ENCODE data around the gene DRG2.

Gene DRG2

GRCh38 chr17:18116078-18116477 lies 28.3 kb downstream of the DRG2 start:
- no peak for DNase-seq (ENCODE audit: low read depth in 2 of 2)

GRCh38 chr17:18117533-18117932 lies 29.8 kb downstream of the DRG2 start:
- no peak for DNase-seq (ENCODE audit: low read depth in 2 of 2)

- DNase-seq (ENCODE audit: low read depth in 2 of 2): no peak
These were observed 30.5 kb downstream of the DRG2 start for GRCh38 chr17:18117982-18118975.

- no peak for DNase-seq (ENCODE audit: low read depth in 2 of 2)
These were observed 31.5 kb downstream of the DRG2 start for GRCh38 chr17:18119166-18119745.

GRCh38 chr17:18119938-18120337 lies 32.2 kb downstream of the DRG2 start:
- DNase-seq (ENCODE audit: low read depth in 2 of 2): no peak

- DNase-seq (ENCODE audit: low read depth in 2 of 2): no peak
These were observed 32.8 kb downstream of the DRG2 start for GRCh38 chr17:18120461-18121017.

- no peak for DNase-seq (ENCODE audit: low read depth in 2 of 2)
These were observed 33.6 kb downstream of the DRG2 start for GRCh38 chr17:18121144-18121910.

GRCh38 chr17:18122990-18123753 lies 35.4 kb downstream of the DRG2 start:
- no peak for DNase-seq (ENCODE audit: low read depth in 2 of 2)

- DNase-seq (ENCODE audit: low read depth in 2 of 2): no peak
These were observed 36.8 kb downstream of the DRG2 start for GRCh38 chr17:18124345-18125126.

GRCh38 chr17:18129041-18129502 lies 41.3 kb downstream of the DRG2 start:
- DNase-seq (ENCODE audit: low read depth in 2 of 2): no peak

GRCh38 chr17:18132711-18133110 lies 45.0 kb downstream of the DRG2 start:
- no peak for DNase-seq (ENCODE audit: low read depth in 2 of 2)

- no peak for DNase-seq (ENCODE audit: low read depth in 2 of 2)
These were observed 48.6 kb downstream of the DRG2 start for GRCh38 chr17:18136357-18136756.

GRCh38 chr17:18138065-18138749 lies 50.5 kb downstream of the DRG2 start:
- no peak for DNase-seq (ENCODE audit: low read depth in 2 of 2)

GRCh38 chr17:18139092-18139491 lies 51.3 kb downstream of the DRG2 start:
- DNase-seq (ENCODE audit: low read depth in 2 of 2): no peak

GRCh38 chr17:18139498-18139897 lies 51.8 kb downstream of the DRG2 start:
- DNase-seq (ENCODE audit: low read depth in 2 of 2): no peak

GRCh38 chr17:18139949-18140348 lies 52.2 kb downstream of the DRG2 start:
- DNase-seq (ENCODE audit: low read depth in 2 of 2): no peak

- DNase-seq (ENCODE audit: low read depth in 2 of 2): no peak
These were observed 52.9 kb downstream of the DRG2 start for GRCh38 chr17:18140648-18141047.

GRCh38 chr17:18141210-18141803 lies 53.6 kb downstream of the DRG2 start:
- no peak for DNase-seq (ENCODE audit: low read depth in 2 of 2)

- DNase-seq (ENCODE audit: low read depth in 2 of 2): no peak
These were observed 54.7 kb downstream of the DRG2 start for GRCh38 chr17:18142417-18142816.

All from stimulated activated CD8-positive, alpha-beta memory T cell treated with anti-CD3 and anti-CD28 coated beads, Interleukin-2, amount 100 ng/mL, for 1 hour (primary cell).